ENCODE measurements around the gene PSMD11.

Gene PSMD11

GRCh38 chr17:32527146-32527545 lies 82.8 kb downstream of the PSMD11 start:
- in situ Hi-C loops (cut with MboI; ENCODE audit: low sequenced_read_pairs) = no loop called here

- in situ Hi-C loops (cut with MboI; ENCODE audit: low sequenced_read_pairs) = no loop called here
Observed at GRCh38 chr17:32528825-32529224, 84.5 kb downstream of the PSMD11 start.

GRCh38 chr17:32529604-32530003 lies 85.3 kb downstream of the PSMD11 start:
- in situ Hi-C loops (cut with MboI; ENCODE audit: low sequenced_read_pairs) = no loop called here

All from HL-60/S4 treated with phorbol 12-myristate 13-acetate at 8.2 ng/mL for 4 days and 3 days (cell line).